ENCODE measurements around the gene SRCAP.

The SRCAP gene

DNA sequence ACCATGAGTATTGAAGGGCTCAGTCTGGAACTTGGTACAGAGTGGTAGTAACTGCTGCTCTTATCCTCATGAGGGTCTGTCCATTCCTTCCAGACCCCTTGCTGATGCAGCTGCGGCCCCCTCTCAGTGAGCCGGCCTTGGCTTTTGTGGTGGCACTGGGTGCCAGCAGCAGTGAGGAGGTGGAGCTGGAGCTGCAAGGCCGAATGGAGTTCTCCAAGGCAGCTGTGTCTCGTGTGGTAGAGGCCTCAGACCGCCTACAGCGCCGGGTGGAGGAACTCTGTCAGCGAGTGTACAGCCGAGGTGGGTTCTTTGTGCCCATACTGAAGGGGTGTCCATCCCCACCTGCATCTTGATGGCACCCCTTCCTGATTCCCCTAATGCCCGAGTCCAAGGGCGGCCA is 65.1 kb downstream of the SRCAP start:
- Histone ChIP-seq H3K36me3 (peaks cover 72% of the 10 kb centered on the region), H3K27me3 (ENCODE audit: insufficient read depth, low read depth, severe bottlenecking) (no peaks in the 10 kb centered on the region), H3K9me3 (ENCODE audit: severe bottlenecking) (no peaks in the 10 kb centered on the region), H3K4me3 (ENCODE audit: low read depth, low read length) (no peak overlapping the region), H3K27ac (no peak overlapping the region)
- TF ChIP-seq, protein P1, sequence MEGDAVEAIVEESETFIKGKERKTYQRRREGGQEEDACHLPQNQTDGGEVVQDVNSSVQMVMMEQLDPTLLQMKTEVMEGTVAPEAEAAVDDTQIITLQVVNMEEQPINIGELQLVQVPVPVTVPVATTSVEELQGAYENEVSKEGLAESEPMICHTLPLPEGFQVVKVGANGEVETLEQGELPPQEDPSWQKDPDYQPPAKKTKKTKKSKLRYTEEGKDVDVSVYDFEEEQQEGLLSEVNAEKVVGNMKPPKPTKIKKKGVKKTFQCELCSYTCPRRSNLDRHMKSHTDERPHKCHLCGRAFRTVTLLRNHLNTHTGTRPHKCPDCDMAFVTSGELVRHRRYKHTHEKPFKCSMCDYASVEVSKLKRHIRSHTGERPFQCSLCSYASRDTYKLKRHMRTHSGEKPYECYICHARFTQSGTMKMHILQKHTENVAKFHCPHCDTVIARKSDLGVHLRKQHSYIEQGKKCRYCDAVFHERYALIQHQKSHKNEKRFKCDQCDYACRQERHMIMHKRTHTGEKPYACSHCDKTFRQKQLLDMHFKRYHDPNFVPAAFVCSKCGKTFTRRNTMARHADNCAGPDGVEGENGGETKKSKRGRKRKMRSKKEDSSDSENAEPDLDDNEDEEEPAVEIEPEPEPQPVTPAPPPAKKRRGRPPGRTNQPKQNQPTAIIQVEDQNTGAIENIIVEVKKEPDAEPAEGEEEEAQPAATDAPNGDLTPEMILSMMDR (IDR thresholded peaks at IDR 0.05; ENCODE audit: low read depth, low read length), result no peak
- DNase-seq, result no peak

DNA sequence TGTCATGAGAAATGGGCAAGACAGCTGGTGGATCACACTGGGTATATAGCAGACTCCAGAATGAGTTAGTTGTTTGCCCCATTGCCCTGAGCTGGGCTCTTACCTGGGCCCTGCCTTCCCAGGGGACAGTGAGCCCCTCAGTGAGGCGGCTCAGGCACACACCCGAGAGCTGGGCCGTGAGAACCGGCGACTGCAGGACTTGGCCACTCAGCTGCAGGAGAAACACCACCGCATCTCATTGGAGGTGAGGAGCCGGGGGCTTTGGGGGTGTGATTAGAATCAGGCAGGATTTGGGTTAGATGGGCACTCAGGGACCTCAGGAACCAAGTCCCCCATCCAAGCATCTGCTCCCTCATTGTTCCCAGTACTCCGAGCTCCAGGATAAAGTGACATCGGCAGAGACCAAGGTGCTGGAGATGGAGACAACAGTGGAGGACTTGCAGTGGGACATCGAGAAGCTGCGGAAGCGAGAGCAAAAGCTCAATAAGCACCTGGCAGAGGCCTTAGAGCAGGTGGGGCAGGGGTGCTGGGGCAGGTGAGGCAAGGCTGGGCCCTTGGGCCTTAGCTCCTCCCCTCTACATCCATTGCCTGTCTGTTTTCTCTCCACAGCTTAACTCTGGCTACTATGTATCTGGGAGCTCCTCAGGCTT is 66.0 kb downstream of the SRCAP start:
- TF ChIP-seq, protein P1 (IDR thresholded peaks at IDR 0.05; ENCODE audit: low read depth, low read length), result no peak
- Histone ChIP-seq H3K27me3 (ENCODE audit: insufficient read depth, low read depth, severe bottlenecking) (no peaks in the 10 kb centered on the region), H3K4me3 (ENCODE audit: low read depth, low read length) (no peak overlapping the region), H3K9me3 (ENCODE audit: severe bottlenecking) (no peaks in the 10 kb centered on the region), H3K36me3 (peaks cover 75% of the 10 kb centered on the region), H3K27ac (no peak overlapping the region)
- no peak for DNase-seq

DNA sequence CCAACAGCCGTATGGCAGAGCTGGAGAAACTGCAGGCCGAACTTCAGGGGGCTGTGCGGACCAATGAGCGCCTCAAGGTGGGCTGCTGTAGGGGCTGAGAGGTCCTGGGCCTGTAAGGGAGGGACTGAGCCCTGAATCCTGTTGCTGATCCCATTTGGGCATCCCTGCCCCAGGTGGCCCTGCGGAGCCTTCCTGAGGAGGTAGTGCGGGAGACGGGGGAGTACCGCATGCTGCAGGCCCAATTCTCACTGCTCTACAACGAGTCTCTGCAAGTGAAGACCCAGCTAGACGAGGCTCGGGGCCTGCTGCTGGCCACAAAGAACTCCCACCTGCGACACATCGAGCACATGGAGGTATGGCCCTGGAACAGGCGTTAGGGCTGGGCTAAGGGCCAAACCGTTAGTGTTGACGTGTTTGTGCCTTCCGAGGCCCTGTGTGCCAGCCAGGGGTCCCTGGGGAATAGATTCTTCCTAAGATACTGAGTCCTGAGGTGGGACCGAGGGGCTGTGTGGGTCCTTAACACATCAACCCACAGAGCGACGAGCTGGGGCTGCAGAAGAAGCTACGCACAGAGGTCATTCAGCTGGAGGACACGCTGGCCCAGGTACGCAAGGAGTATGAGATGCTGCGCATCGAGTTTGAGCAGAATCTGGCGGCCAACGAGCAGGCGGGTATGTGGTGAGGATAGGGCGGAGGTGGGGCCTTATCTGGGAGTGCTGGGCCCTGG is 67.4 kb downstream of the SRCAP start:
- H3K36me3 ChIP-seq, result peaks cover 86% of the 10 kb centered on the region
- H3K9me3 ChIP-seq (ENCODE audit: severe bottlenecking), result no peaks in the 10 kb centered on the region
- no peak overlapping the region for H3K27ac ChIP-seq
- no peaks in the 10 kb centered on the region for H3K27me3 ChIP-seq (ENCODE audit: insufficient read depth, low read depth, severe bottlenecking)
- no peak for DNase-seq
- no peak overlapping the region for H3K4me3 ChIP-seq (ENCODE audit: low read depth, low read length)
- TF ChIP-seq, protein P1 (IDR thresholded peaks at IDR 0.05; ENCODE audit: low read depth, low read length), result no peak

DNA sequence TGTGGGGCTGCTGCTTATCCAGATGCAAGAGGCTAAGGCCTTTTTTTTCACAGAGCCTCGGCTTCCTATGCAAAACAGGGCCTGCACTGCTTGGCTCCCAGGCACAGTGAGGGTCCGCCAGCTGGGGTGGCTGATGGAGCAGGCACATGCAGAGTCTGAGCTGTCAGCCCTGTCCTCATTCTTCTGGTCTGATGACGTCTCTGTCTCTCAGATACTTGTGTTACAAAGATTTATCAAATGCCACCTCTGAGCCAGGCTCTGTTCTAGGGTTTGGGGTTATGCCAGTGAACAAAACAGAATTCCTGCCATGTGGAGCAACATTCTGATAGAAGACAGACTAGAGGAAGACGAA is 67.9 kb downstream of the SRCAP start:
- H3K27ac ChIP-seq, result no peak overlapping the region
- peaks cover 91% of the 10 kb centered on the region for H3K36me3 ChIP-seq
- H3K9me3 ChIP-seq (ENCODE audit: severe bottlenecking), result no peaks in the 10 kb centered on the region
- DNase-seq, result no peak
- H3K4me3 ChIP-seq (ENCODE audit: low read depth, low read length), result no peak overlapping the region
- no peaks in the 10 kb centered on the region for H3K27me3 ChIP-seq (ENCODE audit: insufficient read depth, low read depth, severe bottlenecking)
- TF ChIP-seq, protein P1 (IDR thresholded peaks at IDR 0.05; ENCODE audit: low read depth, low read length), result no peak

DNA sequence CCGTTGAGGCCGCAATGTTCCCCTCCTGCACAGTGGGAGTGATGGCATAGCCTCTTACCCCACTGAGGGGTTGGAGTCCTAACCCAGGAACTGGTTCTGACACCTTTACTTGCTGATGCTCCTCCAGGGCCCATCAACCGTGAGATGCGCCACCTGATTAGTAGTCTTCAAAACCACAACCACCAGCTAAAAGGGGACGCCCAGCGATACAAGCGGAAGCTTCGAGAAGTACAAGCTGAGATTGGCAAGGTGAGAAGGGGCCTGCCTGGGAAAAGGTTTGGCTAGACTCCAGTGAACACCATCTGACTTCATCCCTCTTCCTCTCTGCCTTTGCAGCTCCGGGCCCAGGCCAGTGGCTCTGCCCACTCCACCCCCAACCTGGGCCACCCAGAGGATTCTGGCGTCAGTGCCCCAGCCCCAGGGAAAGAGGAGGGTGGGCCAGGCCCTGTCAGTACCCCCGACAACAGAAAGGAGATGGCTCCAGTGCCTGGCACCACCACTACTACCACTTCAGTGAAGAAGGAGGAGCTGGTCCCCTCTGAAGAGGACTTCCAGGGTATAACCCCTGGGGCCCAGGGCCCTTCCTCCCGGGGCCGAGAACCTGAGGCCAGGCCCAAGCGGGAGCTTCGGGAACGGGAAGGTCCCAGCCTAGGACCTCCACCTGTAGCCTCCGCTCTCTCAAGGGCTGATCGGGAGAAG is 68.9 kb downstream of the SRCAP start:
- H3K9me3 ChIP-seq (ENCODE audit: severe bottlenecking), result no peaks in the 10 kb centered on the region
- no peaks in the 10 kb centered on the region for H3K27me3 ChIP-seq (ENCODE audit: insufficient read depth, low read depth, severe bottlenecking)
- TF ChIP-seq, protein P1 (IDR thresholded peaks at IDR 0.05; ENCODE audit: low read depth, low read length), result no peak
- DNase-seq, result no peak
- H3K27ac ChIP-seq, result no peak overlapping the region
- H3K4me3 ChIP-seq (ENCODE audit: low read depth, low read length), result no peak overlapping the region
- H3K36me3 ChIP-seq, result peaks cover 93% of the 10 kb centered on the region
